ENCODE results near the gene C10orf120. TPM values are rescaled to one million over a fixed set of nuclear protein-coding genes. Genes with fewer than 3 reads are reported as not detected.

The C10orf120 gene
- total RNA-seq, 4 donors from 2014 or later, result not detected

DNA sequence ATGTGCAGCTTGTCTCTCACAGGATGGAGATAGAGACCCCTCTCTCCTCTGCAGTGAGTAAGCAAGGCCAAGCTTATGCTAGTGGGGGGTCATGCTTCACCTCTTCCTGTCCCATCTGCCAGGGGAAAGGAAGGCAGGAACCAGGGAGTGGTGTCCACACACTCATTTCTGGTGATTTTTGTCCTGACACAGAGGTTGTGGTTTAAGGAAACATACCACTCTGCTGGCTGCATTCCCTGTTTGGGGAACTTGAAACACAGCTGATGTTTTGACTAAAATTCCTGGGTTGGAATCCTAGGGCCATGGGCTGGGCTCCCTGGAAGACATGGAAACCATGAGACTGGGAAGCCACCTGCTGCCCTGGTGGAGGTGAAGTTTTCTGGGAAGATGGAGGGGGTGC, 21.4 kb downstream of the C10orf120 start:
- H3K27me3 ChIP-seq, result peaks cover 18% of the 10 kb centered on the region
- no peaks in the 10 kb centered on the region for H3K4me1 ChIP-seq
- H3K36me3 ChIP-seq, result no peaks in the 10 kb centered on the region
- no peak for TF ChIP-seq POLR2A (IDR thresholded peaks at IDR 0.05)
- TF ChIP-seq POLR2AphosphoS5 (IDR thresholded peaks at IDR 0.05), result no peak
- no peak for TF ChIP-seq EP300 (IDR thresholded peaks at IDR 0.05)
- TF ChIP-seq CTCF (IDR thresholded peaks at IDR 0.05), result no peak
- H3K9me3 ChIP-seq, result no peaks in the 10 kb centered on the region
- H3K4me3 ChIP-seq, result no peak overlapping the region
- H3K27ac ChIP-seq, result no peak overlapping the region
- peak in 1 of 2 donors; percentile 29 for DNase-seq (ENCODE audit: low spot score in 2 of 2)

DNA sequence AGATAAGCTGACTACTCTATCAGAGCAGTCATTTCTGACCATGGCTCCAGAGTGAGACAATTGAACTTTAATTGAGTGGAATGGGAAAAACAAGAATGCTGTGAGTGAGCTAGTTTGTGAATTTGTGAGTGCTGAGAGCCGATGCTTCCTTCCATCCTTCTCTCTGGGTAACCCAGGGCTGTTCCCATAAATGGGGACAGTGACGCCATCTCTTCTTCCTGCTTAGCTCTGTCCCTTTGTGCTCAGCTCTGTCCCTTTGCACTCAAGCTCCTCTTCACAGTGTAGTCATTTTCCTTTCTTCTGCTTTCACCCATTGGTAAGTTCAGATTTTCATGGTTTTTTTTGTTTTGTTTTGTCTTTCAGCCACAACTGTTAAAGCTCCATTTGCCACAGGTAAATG, 24.4 kb downstream of the C10orf120 start:
- H3K36me3 ChIP-seq, result no peaks in the 10 kb centered on the region
- WGBS, result 72% methylated on average over 2 of the region's 2 CpGs
- TF ChIP-seq CTCF (IDR thresholded peaks at IDR 0.05), result no peak
- TF ChIP-seq POLR2AphosphoS5 (IDR thresholded peaks at IDR 0.05), result no peak
- TF ChIP-seq POLR2A (IDR thresholded peaks at IDR 0.05), result no peak
- TF ChIP-seq EP300 (IDR thresholded peaks at IDR 0.05), result no peak
- DNase-seq (ENCODE audit: low spot score in 2 of 2), result peak in 1 of 2 donors; percentile 8
- H3K27ac ChIP-seq, result no peak overlapping the region
- no peaks in the 10 kb centered on the region for H3K9me3 ChIP-seq
- no peaks in the 10 kb centered on the region for H3K4me1 ChIP-seq
- H3K27me3 ChIP-seq, result peaks cover 8% of the 10 kb centered on the region
- no peak overlapping the region for H3K4me3 ChIP-seq

DNA sequence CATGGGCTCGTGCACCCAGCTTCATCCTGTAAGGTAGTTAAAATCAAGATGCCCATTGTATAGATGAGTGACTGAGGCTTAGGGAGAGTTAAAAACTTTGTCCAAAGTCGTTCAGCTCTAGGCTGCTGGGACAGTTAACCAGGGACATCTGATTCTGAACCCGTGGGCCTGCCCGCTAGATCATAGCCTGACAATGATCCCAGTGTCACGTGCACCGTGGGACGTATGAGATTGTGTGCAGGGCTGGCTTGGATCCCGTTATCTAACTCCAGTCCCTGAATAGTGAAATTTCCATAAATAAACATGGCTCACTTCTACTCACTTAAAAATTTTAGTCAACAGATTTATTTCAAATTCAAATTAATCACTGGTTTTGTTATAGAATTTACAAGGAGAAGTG, 24.9 kb downstream of the C10orf120 start:
- no peaks in the 10 kb centered on the region for H3K4me1 ChIP-seq
- 61% methylated on average over 8 of the region's 8 CpGs for WGBS
- no peaks in the 10 kb centered on the region for H3K36me3 ChIP-seq
- peak in 1 of 2 donors; percentile 48 for DNase-seq (ENCODE audit: low spot score in 2 of 2)
- H3K27ac ChIP-seq, result no peak overlapping the region
- no peak overlapping the region for H3K4me3 ChIP-seq
- TF ChIP-seq CTCF (IDR thresholded peaks at IDR 0.05) (no peak), POLR2A (IDR thresholded peaks at IDR 0.05) (no peak), POLR2AphosphoS5 (IDR thresholded peaks at IDR 0.05) (no peak), EP300 (IDR thresholded peaks at IDR 0.05) (no peak)
- H3K27me3 ChIP-seq, result peaks cover 5% of the 10 kb centered on the region
- H3K9me3 ChIP-seq, result no peaks in the 10 kb centered on the region

DNA sequence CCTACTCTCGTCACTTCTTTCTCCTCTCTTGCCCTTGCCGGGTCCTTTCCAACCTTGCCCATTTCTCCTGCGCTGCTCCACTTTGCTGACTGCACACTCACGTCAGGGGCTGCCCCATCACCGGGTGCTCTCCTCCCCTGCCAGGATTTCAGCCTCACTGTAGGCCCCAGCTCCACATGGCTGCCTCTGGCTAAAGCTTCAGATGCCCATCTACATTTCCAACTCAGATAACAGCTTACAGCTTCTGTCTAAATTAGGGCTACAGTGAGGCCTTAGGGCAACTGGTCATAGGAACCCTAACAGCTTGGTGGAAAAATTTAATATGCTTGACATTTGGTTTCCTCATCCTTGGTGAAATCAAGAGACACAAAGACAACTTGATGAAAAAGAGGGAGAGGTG, 25.9 kb downstream of the C10orf120 start:
- no peaks in the 10 kb centered on the region for H3K36me3 ChIP-seq
- DNase-seq (ENCODE audit: low spot score in 2 of 2), result peak in 1 of 2 donors; percentile 44
- peaks cover 5% of the 10 kb centered on the region for H3K27me3 ChIP-seq
- H3K9me3 ChIP-seq, result no peaks in the 10 kb centered on the region
- 84% methylated on average over 5 of the region's 5 CpGs for WGBS
- H3K4me3 ChIP-seq, result no peak overlapping the region
- H3K27ac ChIP-seq, result no peak overlapping the region
- TF ChIP-seq EP300 (IDR thresholded peaks at IDR 0.05) (no peak), POLR2A (IDR thresholded peaks at IDR 0.05) (no peak), POLR2AphosphoS5 (IDR thresholded peaks at IDR 0.05) (no peak)
- H3K4me1 ChIP-seq, result no peaks in the 10 kb centered on the region

GRCh38 chr10:122673269-122673668, 26.4 kb downstream of the C10orf120 start:
- WGBS, result 57% methylated on average over 4 of the region's 6 CpGs
- Histone ChIP-seq H3K9me3 (no peaks in the 10 kb centered on the region), H3K27me3 (peaks cover 5% of the 10 kb centered on the region), H3K4me3 (no peak overlapping the region), H3K4me1 (no peaks in the 10 kb centered on the region), H3K36me3 (no peaks in the 10 kb centered on the region), H3K27ac (no peak overlapping the region)
- TF ChIP-seq POLR2A (IDR thresholded peaks at IDR 0.05), result no peak
- TF ChIP-seq EP300 (IDR thresholded peaks at IDR 0.05), result no peak
- no peak for TF ChIP-seq CTCF (IDR thresholded peaks at IDR 0.05)
- TF ChIP-seq POLR2AphosphoS5 (IDR thresholded peaks at IDR 0.05), result no peak
- DNase-seq (ENCODE audit: low spot score in 2 of 2), result peak in 1 of 2 donors; percentile 45

DNA sequence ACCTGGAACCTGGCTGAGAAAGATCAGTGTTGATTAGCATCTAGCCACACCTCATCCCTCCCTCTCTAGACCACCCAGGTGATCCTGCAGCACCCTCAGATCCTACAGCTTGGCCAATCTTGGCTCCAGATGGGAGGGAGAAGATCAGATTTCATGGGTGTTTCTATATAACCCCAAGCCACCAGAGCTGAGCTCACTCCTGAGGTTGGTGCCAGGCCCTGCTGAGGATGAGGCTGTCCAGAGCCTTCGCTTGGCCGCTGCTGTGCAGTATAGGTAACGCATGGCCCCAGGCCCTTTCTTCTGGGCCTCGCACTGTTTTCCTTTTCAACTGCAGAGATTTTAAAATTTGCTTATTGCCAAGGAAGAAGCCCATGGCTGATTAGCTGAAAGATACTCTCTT, 27.0 kb downstream of the C10orf120 start:
- Histone ChIP-seq H3K27ac (no peak overlapping the region), H3K9me3 (no peaks in the 10 kb centered on the region), H3K4me1 (no peaks in the 10 kb centered on the region), H3K27me3 (peaks cover 5% of the 10 kb centered on the region), H3K36me3 (no peaks in the 10 kb centered on the region), H3K4me3 (no peak overlapping the region)
- TF ChIP-seq CTCF (IDR thresholded peaks at IDR 0.05), result no peak
- TF ChIP-seq EP300 (IDR thresholded peaks at IDR 0.05), result no peak
- no peak for TF ChIP-seq POLR2A (IDR thresholded peaks at IDR 0.05)
- no peak for TF ChIP-seq POLR2AphosphoS5 (IDR thresholded peaks at IDR 0.05)
- DNase-seq (ENCODE audit: low spot score in 2 of 2), result peak in 1 of 2 donors; percentile 28
- 71% methylated on average over 4 of the region's 4 CpGs for WGBS

Measured in suprapubic skin (tissue), 4 donors.